ENCODE results near the gene DMKN. TPM values are rescaled to one million over a fixed set of nuclear protein-coding genes. Genes with fewer than 3 reads are reported as not detected.

DMKN gene
- total RNA-seq, 4 donors from 2014 or later, result 164 to 348 (median 213) TPM

DNA sequence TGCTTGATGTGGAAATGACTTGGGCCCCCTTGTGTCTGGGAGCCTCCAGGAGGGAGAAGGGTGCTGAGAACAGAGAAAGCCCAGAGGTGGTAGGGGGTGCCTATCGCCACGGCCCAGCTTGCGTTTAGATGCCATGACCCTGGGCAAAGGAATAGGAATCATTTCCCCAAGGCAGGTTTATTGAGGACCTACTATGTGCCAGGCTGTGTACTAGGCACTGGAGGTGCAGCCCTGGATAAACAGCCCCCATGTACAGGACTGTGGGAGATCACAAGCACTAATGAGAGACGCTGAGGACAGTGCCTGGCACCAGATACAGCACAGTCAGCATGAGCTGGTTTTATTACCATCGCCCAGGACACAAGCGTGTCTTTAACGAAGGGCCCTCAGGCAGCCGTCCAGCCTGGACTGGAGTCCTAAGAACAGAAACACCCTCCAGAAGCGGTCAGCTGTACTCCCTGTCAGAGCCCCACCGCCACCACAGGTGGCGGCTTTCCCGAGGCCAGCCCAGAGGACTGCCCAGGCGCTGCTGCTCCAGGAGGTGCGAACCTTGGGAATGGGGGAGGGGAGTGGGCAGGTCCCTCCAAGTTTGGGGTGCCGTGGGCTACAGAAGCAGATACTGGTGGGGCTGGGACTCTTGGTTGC is 36.6 kb upstream of the DMKN start:
- intact Hi-C loops (cut with DNase I), result loop anchor here (5.0 kb wide), 2 partner anchors 42 to 167 kb away; partner anchors contain the start of gene KMT2B
- Histone ChIP-seq H3K27ac (peak overlapping the region; percentile 24 to 93 (median 87)), H3K27me3 (no peaks in the 10 kb centered on the region), H3K9me3 (no peaks in the 10 kb centered on the region), H3K4me3 (replicated peaks in 1 of 3) (no peak overlapping the region), H3K4me1 (peaks cover 30 to 74% of the 10 kb centered on the region in 2 donors), H3K36me3 (no peaks in the 10 kb centered on the region)
- WGBS, 2 donors, result 52 to 65% methylated on average over 6 of the region's 15 CpGs
- peak in 1 of 2 donors; percentile 23 for TF ChIP-seq POLR2A (IDR thresholded peaks at IDR 0.05)
- TF ChIP-seq, protein P1, sequence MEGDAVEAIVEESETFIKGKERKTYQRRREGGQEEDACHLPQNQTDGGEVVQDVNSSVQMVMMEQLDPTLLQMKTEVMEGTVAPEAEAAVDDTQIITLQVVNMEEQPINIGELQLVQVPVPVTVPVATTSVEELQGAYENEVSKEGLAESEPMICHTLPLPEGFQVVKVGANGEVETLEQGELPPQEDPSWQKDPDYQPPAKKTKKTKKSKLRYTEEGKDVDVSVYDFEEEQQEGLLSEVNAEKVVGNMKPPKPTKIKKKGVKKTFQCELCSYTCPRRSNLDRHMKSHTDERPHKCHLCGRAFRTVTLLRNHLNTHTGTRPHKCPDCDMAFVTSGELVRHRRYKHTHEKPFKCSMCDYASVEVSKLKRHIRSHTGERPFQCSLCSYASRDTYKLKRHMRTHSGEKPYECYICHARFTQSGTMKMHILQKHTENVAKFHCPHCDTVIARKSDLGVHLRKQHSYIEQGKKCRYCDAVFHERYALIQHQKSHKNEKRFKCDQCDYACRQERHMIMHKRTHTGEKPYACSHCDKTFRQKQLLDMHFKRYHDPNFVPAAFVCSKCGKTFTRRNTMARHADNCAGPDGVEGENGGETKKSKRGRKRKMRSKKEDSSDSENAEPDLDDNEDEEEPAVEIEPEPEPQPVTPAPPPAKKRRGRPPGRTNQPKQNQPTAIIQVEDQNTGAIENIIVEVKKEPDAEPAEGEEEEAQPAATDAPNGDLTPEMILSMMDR (IDR thresholded peaks at IDR 0.05), result peak in 3 of 6 experiments; percentile 15 to 24 (median 23)
- peak; percentile 99 for DNase-seq

DNA sequence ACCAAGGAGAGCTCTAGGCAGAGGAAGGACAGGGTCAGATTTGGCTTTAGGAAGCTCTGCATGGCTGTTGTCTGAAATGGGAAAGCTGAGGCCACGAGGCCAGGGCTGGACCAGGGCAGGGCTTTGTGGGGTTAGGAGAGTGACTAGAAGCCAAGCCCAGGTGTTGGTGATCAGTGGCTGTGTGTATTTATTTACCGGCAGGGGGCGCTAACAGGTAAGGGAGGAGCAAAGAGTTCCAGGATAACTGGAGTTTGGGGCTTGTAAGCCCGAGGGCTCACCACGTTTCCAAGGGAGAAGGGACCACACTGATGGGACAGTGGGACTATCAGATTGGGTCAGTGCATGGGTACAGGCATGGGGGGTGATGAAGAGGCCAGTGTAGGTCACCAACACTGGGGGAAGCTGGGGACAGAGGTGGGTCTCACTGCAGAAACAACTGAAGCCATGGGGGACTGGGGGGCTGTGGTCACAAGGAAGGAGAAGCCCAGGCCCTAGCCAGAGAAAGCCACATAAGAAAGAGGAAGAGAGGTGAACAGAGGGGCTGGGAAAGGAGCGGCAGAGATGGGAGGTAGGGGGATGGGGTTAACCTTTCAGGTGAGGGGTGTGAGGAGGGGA is 35.8 kb upstream of the DMKN start:
- DNase-seq, result peak; percentile 67 to 79
- no peaks in the 10 kb centered on the region for H3K36me3 ChIP-seq
- no peaks in the 10 kb centered on the region for H3K9me3 ChIP-seq
- no peak for TF ChIP-seq POLR2A (IDR thresholded peaks at IDR 0.05)
- TF ChIP-seq, protein P1 (IDR thresholded peaks at IDR 0.05), result peak; percentile 59 to 90 (median 76)
- whole genome bisulfite sequencing, 2 donors, result 16 to 20% methylated on average over 6 of the region's 6 CpGs
- no peak overlapping the region for H3K4me3 ChIP-seq (replicated peaks in 1 of 3)
- H3K4me1 ChIP-seq, result peaks cover 37 to 72% of the 10 kb centered on the region in 2 donors
- intact Hi-C loops (cut with DNase I), result loop anchor here (5.0 kb wide), 2 partner anchors 43 to 168 kb away; partner anchors contain the start of gene KMT2B
- H3K27me3 ChIP-seq, result no peaks in the 10 kb centered on the region
- peak overlapping the region; percentile 24 to 93 (median 87) for H3K27ac ChIP-seq

DNA sequence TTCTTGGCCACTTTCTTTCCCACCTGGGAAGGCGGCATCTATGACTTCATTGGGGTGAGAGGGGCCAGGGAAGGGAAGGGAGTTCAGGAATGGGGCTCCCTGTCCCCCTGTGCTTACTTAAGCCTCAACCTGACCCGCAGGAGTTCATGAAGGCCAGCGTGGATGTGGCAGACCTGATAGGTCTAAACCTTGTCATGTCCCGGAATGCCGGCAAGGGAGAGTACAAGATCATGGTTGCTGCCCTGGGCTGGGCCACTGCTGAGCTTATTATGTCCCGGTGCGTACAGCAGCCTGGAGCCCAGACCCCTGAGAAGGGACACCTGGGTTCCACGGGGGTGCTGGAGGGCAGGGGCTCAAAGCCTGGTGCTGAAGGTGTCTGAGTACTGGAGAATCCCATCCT is 33.1 kb upstream of the DMKN start:
- no peaks in the 10 kb centered on the region for H3K9me3 ChIP-seq
- H3K27me3 ChIP-seq, result no peaks in the 10 kb centered on the region
- peaks cover 37 to 54% of the 10 kb centered on the region in 2 donors for H3K4me1 ChIP-seq
- no peak for TF ChIP-seq POLR2A (IDR thresholded peaks at IDR 0.05)
- TF ChIP-seq, protein P1 (IDR thresholded peaks at IDR 0.05), result no peak
- H3K27ac ChIP-seq, result no peak overlapping the region
- H3K36me3 ChIP-seq, result no peaks in the 10 kb centered on the region
- WGBS, 2 donors, result 81 to 86% methylated on average over 7 to 8 of the region's 8 CpGs
- DNase-seq, result no peak
- intact Hi-C loops (cut with DNase I), result loop anchor here (5.0 kb wide), 2 partner anchors 46 to 171 kb away; partner anchors contain the start of gene KMT2B
- H3K4me3 ChIP-seq (replicated peaks in 1 of 3), result peak overlapping the region in 2 of 3 donors; percentile 75 to 76

DNA sequence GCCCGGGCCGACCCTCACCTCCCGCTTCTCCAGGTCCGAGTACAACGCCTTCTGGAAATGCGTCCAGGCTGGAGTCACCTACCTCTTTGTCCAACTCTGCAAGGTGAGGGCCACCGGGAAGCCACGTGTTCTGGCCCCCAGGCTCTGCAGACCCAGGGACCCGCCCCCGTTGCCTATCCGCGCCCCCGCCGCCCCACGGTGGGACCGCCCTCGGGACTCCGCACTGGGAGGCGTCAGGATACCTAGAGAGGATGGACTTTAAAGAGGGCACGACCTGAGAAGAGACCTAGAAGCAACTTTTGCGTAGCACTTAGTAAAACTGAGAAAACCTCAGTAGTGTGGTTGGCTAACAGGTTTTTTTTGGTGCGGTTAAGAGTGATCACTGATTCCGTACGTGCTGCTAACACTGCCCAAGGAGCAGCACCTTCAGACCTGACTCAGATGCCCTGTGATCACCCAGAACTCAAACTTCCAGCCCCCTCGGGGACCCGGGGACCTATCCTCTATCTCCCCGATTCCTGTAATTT is 32.5 kb upstream of the DMKN start:
- H3K4me1 ChIP-seq, result peaks cover 30 to 48% of the 10 kb centered on the region in 2 donors
- TF ChIP-seq, protein P1 (IDR thresholded peaks at IDR 0.05), result no peak
- no peak for TF ChIP-seq POLR2A (IDR thresholded peaks at IDR 0.05)
- H3K27me3 ChIP-seq, result no peaks in the 10 kb centered on the region
- no peaks in the 10 kb centered on the region for H3K9me3 ChIP-seq
- no peaks in the 10 kb centered on the region for H3K36me3 ChIP-seq
- H3K27ac ChIP-seq, result peak overlapping the region in 2 of 3 donors; percentile 75 to 80
- H3K4me3 ChIP-seq (replicated peaks in 1 of 3), result peak overlapping the region; percentile 75 to 88 (median 76)
- intact Hi-C loops (cut with DNase I), result loop anchor here (5.0 kb wide), 2 partner anchors 46 to 171 kb away; partner anchors contain the start of gene KMT2B
- peak; percentile 55 to 62 for DNase-seq
- 5 to 6% methylated on average over 16 to 20 of the region's 27 CpGs for WGBS, 2 donors
